ENCODE measurements around the gene STON1.

STON1 gene

DNA sequence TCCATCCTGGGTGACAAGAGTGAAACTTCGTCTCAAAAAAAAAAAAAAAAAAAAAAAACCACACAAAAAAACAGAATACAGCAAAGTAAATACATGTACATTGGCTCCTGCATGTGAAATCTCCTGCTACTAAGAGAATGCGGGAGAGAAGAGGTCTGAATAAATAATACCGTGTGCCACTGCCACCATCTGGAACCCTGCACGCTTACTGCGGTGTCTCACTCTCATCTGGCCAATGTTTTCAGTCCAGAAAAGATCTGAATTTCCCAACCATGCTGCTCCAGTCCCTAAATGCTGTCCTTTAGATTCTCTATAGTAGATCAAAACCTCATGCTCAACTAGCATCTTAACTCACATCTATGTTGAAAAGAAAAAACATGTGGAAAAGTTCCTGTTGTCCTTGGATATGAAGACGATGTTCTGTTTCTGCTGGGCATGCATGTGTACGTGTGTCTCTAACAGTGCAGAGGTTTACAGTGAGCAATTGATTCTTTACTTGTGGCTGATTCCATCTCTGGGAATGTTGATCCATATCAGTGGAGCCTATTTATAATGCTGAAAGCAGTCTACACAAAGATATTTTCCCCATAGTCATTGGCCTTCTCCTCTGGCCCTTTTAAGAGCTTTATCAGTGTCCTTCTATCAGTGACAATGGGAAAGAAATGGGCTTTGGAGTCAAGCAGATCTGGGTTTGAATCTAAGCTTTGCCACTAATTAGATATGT, 11.9 kb downstream of the STON1 start:
- no peaks in the 10 kb centered on the region for H3K27me3 ChIP-seq (ENCODE audit: insufficient read depth, low read length)
- H3K9me3 ChIP-seq (ENCODE audit: low read length), result no peaks in the 10 kb centered on the region
- H3K9ac ChIP-seq (ENCODE audit: low read length), result no peak overlapping the region
- no peaks in the 10 kb centered on the region for H3K36me3 ChIP-seq (ENCODE audit: insufficient read depth, low read length)
- no peaks in the 10 kb centered on the region for H3K79me2 ChIP-seq (ENCODE audit: insufficient read depth, low read length)
- no peak overlapping the region for H3K4me3 ChIP-seq (ENCODE audit: low read depth, low read length, poor library complexity, severe bottlenecking)
- H3K4me2 ChIP-seq (ENCODE audit: low read length), result no peak overlapping the region
- no peaks in the 10 kb centered on the region for H4K20me1 ChIP-seq (ENCODE audit: insufficient read depth, low read length)
- TF ChIP-seq EZH2 (IDR thresholded peaks at IDR 0.05; ENCODE audit: borderline replicate concordance, low read length), result no peak
- TF ChIP-seq, protein P1, sequence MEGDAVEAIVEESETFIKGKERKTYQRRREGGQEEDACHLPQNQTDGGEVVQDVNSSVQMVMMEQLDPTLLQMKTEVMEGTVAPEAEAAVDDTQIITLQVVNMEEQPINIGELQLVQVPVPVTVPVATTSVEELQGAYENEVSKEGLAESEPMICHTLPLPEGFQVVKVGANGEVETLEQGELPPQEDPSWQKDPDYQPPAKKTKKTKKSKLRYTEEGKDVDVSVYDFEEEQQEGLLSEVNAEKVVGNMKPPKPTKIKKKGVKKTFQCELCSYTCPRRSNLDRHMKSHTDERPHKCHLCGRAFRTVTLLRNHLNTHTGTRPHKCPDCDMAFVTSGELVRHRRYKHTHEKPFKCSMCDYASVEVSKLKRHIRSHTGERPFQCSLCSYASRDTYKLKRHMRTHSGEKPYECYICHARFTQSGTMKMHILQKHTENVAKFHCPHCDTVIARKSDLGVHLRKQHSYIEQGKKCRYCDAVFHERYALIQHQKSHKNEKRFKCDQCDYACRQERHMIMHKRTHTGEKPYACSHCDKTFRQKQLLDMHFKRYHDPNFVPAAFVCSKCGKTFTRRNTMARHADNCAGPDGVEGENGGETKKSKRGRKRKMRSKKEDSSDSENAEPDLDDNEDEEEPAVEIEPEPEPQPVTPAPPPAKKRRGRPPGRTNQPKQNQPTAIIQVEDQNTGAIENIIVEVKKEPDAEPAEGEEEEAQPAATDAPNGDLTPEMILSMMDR (IDR thresholded peaks at IDR 0.05; ENCODE audit: low read length), result no peak
- H3K4me1 ChIP-seq (ENCODE audit: insufficient read depth, low read length, severe bottlenecking), result no peaks in the 10 kb centered on the region
- no peak overlapping the region for H2AFZ ChIP-seq (ENCODE audit: low read length)
- H3K27ac ChIP-seq (ENCODE audit: low read depth, low read length, poor library complexity, severe bottlenecking), result no peak overlapping the region
- no peaks in the 10 kb centered on the region for H3F3A ChIP-seq (ENCODE audit: insufficient read depth, low read length)
- H3K9me2 ChIP-seq (ENCODE audit: low read depth, low read length), result no peaks in the 10 kb centered on the region

DNA sequence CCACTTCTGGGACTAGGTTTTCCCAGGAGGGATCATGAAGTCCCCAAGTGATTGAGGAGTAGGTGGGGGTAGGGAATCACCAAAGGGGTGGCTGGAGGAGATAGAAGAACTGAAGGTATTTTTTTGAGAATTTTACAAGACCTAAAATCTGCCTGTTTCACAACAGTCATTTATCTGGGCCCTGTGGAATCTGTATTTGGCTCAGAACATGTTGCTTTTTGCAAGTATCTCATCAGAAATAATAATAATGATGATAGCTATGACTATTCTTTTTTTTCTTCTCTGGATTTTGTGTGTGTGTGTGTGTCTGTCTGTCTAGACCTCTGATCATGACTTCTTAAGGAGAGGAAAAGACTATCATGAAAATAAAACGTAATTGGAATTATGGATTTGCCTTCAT, 13.9 kb downstream of the STON1 start:
- no peaks in the 10 kb centered on the region for H3K27me3 ChIP-seq (ENCODE audit: insufficient read depth, low read length)
- H3K36me3 ChIP-seq (ENCODE audit: insufficient read depth, low read length), result no peaks in the 10 kb centered on the region
- no peaks in the 10 kb centered on the region for H3K9me2 ChIP-seq (ENCODE audit: low read depth, low read length)
- no peak overlapping the region for H2AFZ ChIP-seq (ENCODE audit: low read length)
- no peaks in the 10 kb centered on the region for H3K79me2 ChIP-seq (ENCODE audit: insufficient read depth, low read length)
- no peaks in the 10 kb centered on the region for H3F3A ChIP-seq (ENCODE audit: insufficient read depth, low read length)
- H3K4me1 ChIP-seq (ENCODE audit: insufficient read depth, low read length, severe bottlenecking), result no peaks in the 10 kb centered on the region
- H3K9me3 ChIP-seq (ENCODE audit: low read length), result no peaks in the 10 kb centered on the region
- H3K9ac ChIP-seq (ENCODE audit: low read length), result no peak overlapping the region
- no peak overlapping the region for H3K27ac ChIP-seq (ENCODE audit: low read depth, low read length, poor library complexity, severe bottlenecking)
- no peak overlapping the region for H3K4me3 ChIP-seq (ENCODE audit: low read depth, low read length, poor library complexity, severe bottlenecking)
- TF ChIP-seq EZH2 (IDR thresholded peaks at IDR 0.05; ENCODE audit: borderline replicate concordance, low read length), result no peak
- TF ChIP-seq, protein P1 (IDR thresholded peaks at IDR 0.05; ENCODE audit: low read length), result no peak
- H3K4me2 ChIP-seq (ENCODE audit: low read length), result no peak overlapping the region
- no peaks in the 10 kb centered on the region for H4K20me1 ChIP-seq (ENCODE audit: insufficient read depth, low read length)

DNA sequence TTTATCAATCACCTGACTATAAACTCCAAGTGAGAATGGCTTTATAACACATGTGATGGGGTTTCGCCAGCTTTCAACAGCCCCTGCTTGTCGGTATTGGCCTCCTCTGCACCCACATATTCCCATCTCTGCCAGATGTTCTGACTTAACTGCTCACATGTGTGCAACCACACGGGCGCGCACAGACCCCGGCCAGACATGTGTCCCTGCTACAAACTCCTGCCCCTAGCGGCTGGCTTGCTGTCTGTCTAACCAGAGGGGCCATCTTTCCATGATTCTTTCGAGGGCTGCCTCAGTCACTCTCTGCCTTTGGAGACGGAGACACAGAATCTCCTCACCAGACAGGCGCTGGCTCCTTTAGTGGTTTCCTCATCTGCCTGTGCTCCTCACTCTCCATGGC, 15.3 kb downstream of the STON1 start:
- Histone ChIP-seq H3K79me2 (ENCODE audit: insufficient read depth, low read length) (no peaks in the 10 kb centered on the region), H3K4me1 (ENCODE audit: insufficient read depth, low read length, severe bottlenecking) (no peaks in the 10 kb centered on the region), H3K4me2 (ENCODE audit: low read length) (no peak overlapping the region), H3K9ac (ENCODE audit: low read length) (no peak overlapping the region), H3K27me3 (ENCODE audit: insufficient read depth, low read length) (no peaks in the 10 kb centered on the region), H3K9me3 (ENCODE audit: low read length) (no peaks in the 10 kb centered on the region), H3K4me3 (ENCODE audit: low read depth, low read length, poor library complexity, severe bottlenecking) (no peak overlapping the region), H3K9me2 (ENCODE audit: low read depth, low read length) (no peaks in the 10 kb centered on the region), H3K27ac (ENCODE audit: low read depth, low read length, poor library complexity, severe bottlenecking) (no peak overlapping the region), H3K36me3 (ENCODE audit: insufficient read depth, low read length) (no peaks in the 10 kb centered on the region), H3F3A (ENCODE audit: insufficient read depth, low read length) (no peaks in the 10 kb centered on the region), H2AFZ (ENCODE audit: low read length) (no peak overlapping the region), H4K20me1 (ENCODE audit: insufficient read depth, low read length) (no peaks in the 10 kb centered on the region)
- no peak for TF ChIP-seq EZH2 (IDR thresholded peaks at IDR 0.05; ENCODE audit: borderline replicate concordance, low read length)
- TF ChIP-seq, protein P1 (IDR thresholded peaks at IDR 0.05; ENCODE audit: low read length), result peak; percentile 67
